Natural killer cell treated with Interleukin-12 subunit alpha and Interleukin-12 subunit beta and Interleukin-15 and Interleukin-18, amount 100 ng/mL, for 72 hours (primary cell): ENCODE data around the gene RC3H1. TPM values are rescaled to one million over a fixed set of nuclear protein-coding genes. Genes with fewer than 3 reads are reported as not detected.
"Not testable (repeated sequence)": the region's sequence is repeated elsewhere in the genome, so short reads cannot be mapped to it uniquely, and the experiment has no call there.

ENCODE experiments used
- ATAC-seq, 2 donors: fragments of 150-1000 bp; cut with Tn5 transposase in 1 of 2; sonication (Bioruptor Pico), chemical (Tn5 transposase) in 1 of 2; 2 replicates each; pipeline ENCODE4 v1.10.0; 2021
- DNase-seq: peaks from one replicate; pipeline ENCODE4 v3.0.0; 2022; ENCODE audit warnings: low spot score
- H3K27ac Mint-ChIP-seq, 2 donors: 1 replicate in 1 of 2; 2 replicates in 1 of 2; pipeline ENCODE4 v1.8.0; 2022; ENCODE audit warnings: mixed read lengths in 2 of 2, mild to moderate bottlenecking in 1 of 2, moderate library complexity in 1 of 2
- H3K27me3 Mint-ChIP-seq, 2 donors: 1 replicate in 1 of 2; 2 replicates in 1 of 2; pipeline ENCODE4 v1.8.0; 2022; ENCODE audit warnings: mixed read lengths in 2 of 2
- H3K36me3 Mint-ChIP-seq: one replicate; pipeline ENCODE4 v1.8.0; 2022; ENCODE audit warnings: mixed read lengths
- H3K4me1 Mint-ChIP-seq, 2 donors: 1 replicate in 1 of 2; 2 replicates in 1 of 2; pipeline ENCODE4 v1.8.0; 2022; ENCODE audit warnings: low read depth in 2 of 2, mixed read lengths in 2 of 2, mild to moderate bottlenecking in 1 of 2
- H3K4me3 Mint-ChIP-seq: one replicate; pipeline ENCODE4 v1.8.0; 2022; ENCODE audit warnings: mixed read lengths
- H3K9me3 Mint-ChIP-seq: 2 replicates; pipeline ENCODE4 v1.8.0; 2022; ENCODE audit warnings: mixed read lengths
- total RNA-seq, 2 donors: library from RNA; stranded (reverse); gene quantifications; one replicate each; pipeline ENCODE4 v1.2.3, GENCODE V29; 2022

RC3H1 gene
- total RNA-seq, 2 donors from 2014 or later = 53.2 to 65.4 TPM

GRCh38 chr1:174008269-174008668 is 13.9 kb downstream of the RC3H1 start:
- Mint-ChIP-seq H3K27ac (peak overlapping the region in 1 of 2 donors; percentile 34), H3K4me3 (peak overlapping the region; percentile 51), H3K4me1 (peaks cover 41 to 44% of the 10 kb centered on the region in 2 donors), H3K9me3 (peaks cover 2% of the 10 kb centered on the region), H3K36me3 (no peaks in the 10 kb centered on the region), H3K27me3 (no peaks in the 10 kb centered on the region)
- ATAC-seq (no peak), DNase-seq (no peak)

GRCh38 chr1:174007851-174008250 is 14.3 kb downstream of the RC3H1 start:
- no peak for DNase-seq
- Mint-ChIP-seq H3K27me3 (no peaks in the 10 kb centered on the region), H3K27ac (peak overlapping the region in 1 of 2 donors; percentile 34), H3K4me3 (peak overlapping the region; percentile 51), H3K4me1 (peaks cover 43 to 45% of the 10 kb centered on the region in 2 donors), H3K9me3 (peaks cover 2% of the 10 kb centered on the region), H3K36me3 (no peaks in the 10 kb centered on the region)
- no peak for ATAC-seq

- Mint-ChIP-seq H3K4me3 (no peak overlapping the region), H3K9me3 (no peaks in the 10 kb centered on the region), H3K4me1 (peaks cover 41 to 42% of the 10 kb centered on the region in 2 donors), H3K36me3 (no peaks in the 10 kb centered on the region), H3K27ac (no peak overlapping the region), H3K27me3 (no peaks in the 10 kb centered on the region)
- DNase-seq (no peak), ATAC-seq (no peak)
Observed at GRCh38 chr1:174005032-174005431, 17.1 kb downstream of the RC3H1 start.

- Mint-ChIP-seq H3K9me3 (no peaks in the 10 kb centered on the region), H3K27me3 (no peaks in the 10 kb centered on the region), H3K4me1 (peaks cover 37% of the 10 kb centered on the region in 2 donors), H3K4me3 (no peak overlapping the region), H3K27ac (no peak overlapping the region), H3K36me3 (no peaks in the 10 kb centered on the region)
- DNase-seq (no peak), ATAC-seq (no peak)
Observed at GRCh38 chr1:174003867-174004266, 18.3 kb downstream of the RC3H1 start.

DNA sequence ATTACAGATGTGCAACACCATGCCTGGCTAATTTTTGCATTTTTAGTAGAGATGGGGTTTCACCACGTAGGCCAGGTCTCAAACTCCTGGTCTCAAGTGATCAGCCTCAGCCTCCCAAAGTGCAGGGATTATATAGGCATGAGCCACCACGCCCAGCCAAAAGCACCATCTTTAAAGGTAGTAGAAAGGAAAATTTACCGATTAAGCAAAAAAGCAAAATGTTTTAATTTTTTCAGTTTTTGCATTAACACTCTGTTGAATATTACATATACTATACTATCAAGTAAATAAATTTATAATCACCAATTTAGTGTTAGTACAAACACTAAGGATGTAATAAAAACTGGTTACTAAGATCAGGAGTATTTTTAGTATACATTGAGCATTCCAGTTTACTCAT is 20.6 kb downstream of the RC3H1 start:
- Mint-ChIP-seq H3K9me3 (no peaks in the 10 kb centered on the region), H3K4me1 (peaks cover 34 to 39% of the 10 kb centered on the region in 2 donors), H3K36me3 (no peaks in the 10 kb centered on the region), H3K4me3 (no peak overlapping the region), H3K27ac (no peak overlapping the region), H3K27me3 (no peaks in the 10 kb centered on the region)
- ATAC-seq = no peak
- DNase-seq = no peak

- DNase-seq (no peak), ATAC-seq (no peak)
- Mint-ChIP-seq H3K4me1 (peaks cover 40 to 45% of the 10 kb centered on the region in 2 donors), H3K27ac (peak overlapping the region in 1 of 2 donors; percentile 2), H3K36me3 (no peaks in the 10 kb centered on the region), H3K9me3 (no peaks in the 10 kb centered on the region), H3K4me3 (no peak overlapping the region), H3K27me3 (no peaks in the 10 kb centered on the region)
Observed at GRCh38 chr1:174000371-174000770, 21.8 kb downstream of the RC3H1 start.

GRCh38 chr1:173997791-173998190 is 24.4 kb downstream of the RC3H1 start:
- H3K27ac Mint-ChIP-seq = no peak overlapping the region
- ATAC-seq (no peak), DNase-seq (no peak)
- H3K36me3 Mint-ChIP-seq = no peaks in the 10 kb centered on the region
- H3K4me3 Mint-ChIP-seq = no peak overlapping the region
- H3K27me3 Mint-ChIP-seq = no peaks in the 10 kb centered on the region
- H3K4me1 Mint-ChIP-seq = peaks cover 35 to 38% of the 10 kb centered on the region in 2 donors
- no peaks in the 10 kb centered on the region for H3K9me3 Mint-ChIP-seq

DNA sequence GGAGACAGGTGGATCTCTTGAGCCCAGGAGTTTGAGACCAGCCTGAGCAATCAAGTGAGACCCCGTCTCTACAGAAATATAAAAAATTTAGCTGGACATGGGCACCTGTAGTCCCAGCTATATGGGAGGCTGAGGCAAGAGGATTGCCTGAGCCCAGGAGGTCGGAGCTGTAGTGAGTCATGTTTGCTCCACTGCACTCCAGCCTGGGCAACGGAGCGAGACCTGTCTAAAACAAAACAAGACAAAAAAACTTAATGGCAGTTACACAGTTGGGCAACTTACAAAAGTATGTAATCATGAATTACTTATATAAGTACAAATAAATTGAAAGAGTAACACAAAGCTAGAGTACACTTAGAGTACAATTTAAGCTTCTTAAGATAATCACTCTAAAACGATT is 25.2 kb downstream of the RC3H1 start:
- H3K27me3 Mint-ChIP-seq = no peaks in the 10 kb centered on the region
- ATAC-seq (no peak), DNase-seq (no peak)
- peak overlapping the region in 1 of 2 donors; percentile 13 for H3K27ac Mint-ChIP-seq
- peaks cover 36% of the 10 kb centered on the region in 2 donors for H3K4me1 Mint-ChIP-seq
- no peaks in the 10 kb centered on the region for H3K9me3 Mint-ChIP-seq
- H3K4me3 Mint-ChIP-seq = no peak overlapping the region
- H3K36me3 Mint-ChIP-seq = peaks cover 6% of the 10 kb centered on the region

GRCh38 chr1:173995475-173995874 is 26.7 kb downstream of the RC3H1 start:
- Mint-ChIP-seq H3K27me3 (no peaks in the 10 kb centered on the region), H3K4me3 (no peak overlapping the region), H3K36me3 (peaks cover 6% of the 10 kb centered on the region), H3K27ac (peak overlapping the region in 1 of 2 donors; percentile 18), H3K4me1 (peaks cover 29 to 31% of the 10 kb centered on the region in 2 donors), H3K9me3 (no peaks in the 10 kb centered on the region)
- ATAC-seq (peak in 1 of 2 donors; percentile 64), DNase-seq (no peak)

DNA sequence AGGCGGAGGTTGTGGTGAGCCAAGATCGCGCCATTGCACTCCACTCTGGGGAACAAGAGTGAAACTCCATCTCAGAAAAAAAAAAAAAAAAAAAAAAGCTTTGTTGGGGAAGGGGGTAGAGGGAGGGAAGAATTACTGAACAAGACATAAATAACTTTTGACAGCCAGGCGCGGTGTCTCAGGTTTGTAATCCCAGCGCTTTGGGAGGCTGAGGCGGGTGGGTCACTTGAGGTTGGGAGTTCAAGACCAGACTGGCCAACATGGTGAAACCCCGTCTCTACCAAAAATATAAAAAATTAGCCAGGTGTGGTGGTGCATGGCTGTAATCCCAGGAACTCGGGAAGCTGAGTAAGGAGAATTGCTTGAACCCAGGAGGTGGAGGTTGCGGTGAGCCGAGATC is 28.2 kb downstream of the RC3H1 start:
- not testable (repeated sequence) for H3K27me3 Mint-ChIP-seq, H3K9me3 Mint-ChIP-seq, H3K4me3 Mint-ChIP-seq, H3K36me3 Mint-ChIP-seq, H3K27ac Mint-ChIP-seq, ATAC-seq, DNase-seq
- H3K4me1 Mint-ChIP-seq = peaks cover 20 to 24% of the 10 kb centered on the region in 2 donors

DNA sequence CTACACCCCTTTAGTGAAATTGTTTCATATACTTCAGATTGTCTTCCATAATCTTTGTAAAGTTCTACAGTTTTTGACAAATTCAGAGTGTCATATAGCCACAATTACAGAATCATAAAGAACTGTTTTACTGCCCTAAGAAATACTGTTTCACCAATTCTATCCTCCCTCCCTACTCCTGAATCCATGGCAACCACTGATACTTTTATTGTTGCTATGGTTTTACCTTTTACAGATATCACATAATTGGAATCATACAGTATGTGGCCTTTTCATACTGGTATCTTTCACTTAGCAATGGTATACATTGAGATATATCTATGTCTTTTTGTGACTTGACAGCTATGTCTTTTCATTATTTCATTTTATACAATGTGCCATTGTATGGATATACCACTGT is 34.1 kb downstream of the RC3H1 start:
- Mint-ChIP-seq H3K36me3 (peaks cover 6% of the 10 kb centered on the region), H3K27me3 (no peaks in the 10 kb centered on the region), H3K9me3 (no peaks in the 10 kb centered on the region), H3K4me3 (no peak overlapping the region), H3K27ac (no peak overlapping the region), H3K4me1 (peaks cover 0 to 14% of the 10 kb centered on the region in 2 donors)
- DNase-seq (no peak), ATAC-seq (no peak)

GRCh38 chr1:173986951-173987350 is 35.2 kb downstream of the RC3H1 start:
- H3K9me3 Mint-ChIP-seq = no peaks in the 10 kb centered on the region
- peaks cover 0 to 10% of the 10 kb centered on the region in 2 donors for H3K4me1 Mint-ChIP-seq
- no peaks in the 10 kb centered on the region for H3K27me3 Mint-ChIP-seq
- H3K27ac Mint-ChIP-seq = no peak overlapping the region
- no peaks in the 10 kb centered on the region for H3K36me3 Mint-ChIP-seq
- DNase-seq = no peak
- H3K4me3 Mint-ChIP-seq = no peak overlapping the region
- ATAC-seq = no peak

DNA sequence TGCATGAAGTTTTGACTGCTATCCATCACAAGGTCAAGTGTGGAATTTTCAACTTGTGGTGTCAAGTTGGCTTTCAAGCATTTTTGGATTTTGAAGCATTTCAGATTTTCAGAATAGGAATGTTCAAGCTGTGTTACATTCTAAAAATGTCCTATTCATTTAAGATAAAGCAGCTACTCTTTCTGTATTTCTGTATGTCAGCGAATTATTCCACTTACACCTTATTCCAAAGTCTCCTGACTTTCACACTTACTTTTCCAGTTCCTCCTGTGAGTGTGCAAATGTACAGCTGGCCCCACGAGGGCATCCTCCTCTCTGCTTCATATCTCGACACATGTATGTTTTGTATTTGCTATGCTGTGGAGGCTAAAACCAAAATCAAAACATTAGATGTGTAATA is 51.9 kb downstream of the RC3H1 start:
- no peak overlapping the region for H3K4me3 Mint-ChIP-seq
- H3K27me3 Mint-ChIP-seq = no peaks in the 10 kb centered on the region
- no peak for DNase-seq
- peaks cover 7% of the 10 kb centered on the region in 2 donors for H3K4me1 Mint-ChIP-seq
- H3K27ac Mint-ChIP-seq = no peak overlapping the region
- ATAC-seq = no peak
- H3K36me3 Mint-ChIP-seq = peaks cover 23% of the 10 kb centered on the region
- no peaks in the 10 kb centered on the region for H3K9me3 Mint-ChIP-seq

GRCh38 chr1:173965896-173966295 is 56.3 kb downstream of the RC3H1 start:
- not testable (repeated sequence) for H3K4me3 Mint-ChIP-seq, H3K4me1 Mint-ChIP-seq, H3K9me3 Mint-ChIP-seq, H3K27ac Mint-ChIP-seq, DNase-seq, H3K27me3 Mint-ChIP-seq, ATAC-seq
- H3K36me3 Mint-ChIP-seq = peaks cover 27% of the 10 kb centered on the region

DNA sequence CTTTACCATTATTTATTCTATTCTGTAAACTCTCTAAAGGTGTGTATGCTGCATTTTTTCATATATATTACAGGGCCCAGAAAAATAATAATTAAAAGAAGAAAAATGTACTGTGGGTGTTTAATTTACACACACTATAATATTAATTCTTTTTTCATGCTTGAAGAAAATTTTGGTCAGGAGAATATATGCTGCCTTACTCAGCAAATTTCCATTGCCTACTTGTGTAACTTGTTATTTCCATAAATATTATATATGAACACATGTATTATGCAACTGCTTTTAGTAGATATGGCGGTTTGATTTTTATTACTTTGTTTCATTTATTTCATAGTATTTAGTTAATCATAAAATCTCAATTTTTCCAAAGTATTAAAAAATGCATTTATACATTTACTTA is 58.7 kb downstream of the RC3H1 start:
- Mint-ChIP-seq H3K36me3 (peaks cover 34% of the 10 kb centered on the region), H3K9me3 (no peaks in the 10 kb centered on the region), H3K27ac (no peak overlapping the region), H3K27me3 (no peaks in the 10 kb centered on the region), H3K4me3 (no peak overlapping the region), H3K4me1 (peaks cover 6 to 13% of the 10 kb centered on the region in 2 donors)
- no peak for DNase-seq
- no peak for ATAC-seq
